Gastrocnemius medialis (tissue), 4 donors: ENCODE results near the gene OR4C6.

Experiments
- POLR2A ChIP-seq, 2 donors: fragments of 450-650 bp; IDR thresholded peaks; one replicate each; pipeline ENCODE4 v1.6.1; 2017; ENCODE audit warnings: antibody characterized with exemption in 2 of 2, mild to moderate bottlenecking in 2 of 2, moderate library complexity in 2 of 2
- TF ChIP-seq, protein P1 (sequence below), 5 experiments: fragments of 450-650 bp in 3 of 5; fragments of 200-600 bp in 2 of 5; sonication (generic) in 2 of 5; IDR thresholded peaks in 4 of 5; conservative IDR thresholded peaks in 1 of 5; 1 replicate in 4 of 5; 2 replicates in 1 of 5; pipeline ENCODE4 v1.5.1; 2016 to 2019; ENCODE audit warnings: antibody characterized with exemption in 5 of 5, mild to moderate bottlenecking in 3 of 5, moderate library complexity in 3 of 5

DNA sequence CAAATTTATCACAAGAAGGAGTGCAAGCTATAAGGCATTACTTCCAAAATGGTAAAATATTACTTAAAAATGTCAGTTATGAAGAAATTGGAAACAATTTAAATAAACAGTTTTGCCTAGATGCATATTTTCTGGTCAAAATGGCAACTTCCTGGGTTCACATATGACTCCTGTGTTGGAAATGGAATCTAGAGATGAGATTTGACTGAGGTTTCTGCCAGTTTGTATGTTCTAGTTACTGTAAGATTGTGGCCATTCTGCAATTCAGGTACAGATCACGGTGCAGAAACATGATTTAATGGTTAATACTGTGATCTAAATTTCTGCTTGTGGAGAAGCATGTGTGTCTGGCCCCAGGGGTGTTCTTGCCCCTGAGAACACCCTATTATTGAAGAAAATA lies 3.4 kb upstream of the OR4C6 start:
- TF ChIP-seq, protein P1, sequence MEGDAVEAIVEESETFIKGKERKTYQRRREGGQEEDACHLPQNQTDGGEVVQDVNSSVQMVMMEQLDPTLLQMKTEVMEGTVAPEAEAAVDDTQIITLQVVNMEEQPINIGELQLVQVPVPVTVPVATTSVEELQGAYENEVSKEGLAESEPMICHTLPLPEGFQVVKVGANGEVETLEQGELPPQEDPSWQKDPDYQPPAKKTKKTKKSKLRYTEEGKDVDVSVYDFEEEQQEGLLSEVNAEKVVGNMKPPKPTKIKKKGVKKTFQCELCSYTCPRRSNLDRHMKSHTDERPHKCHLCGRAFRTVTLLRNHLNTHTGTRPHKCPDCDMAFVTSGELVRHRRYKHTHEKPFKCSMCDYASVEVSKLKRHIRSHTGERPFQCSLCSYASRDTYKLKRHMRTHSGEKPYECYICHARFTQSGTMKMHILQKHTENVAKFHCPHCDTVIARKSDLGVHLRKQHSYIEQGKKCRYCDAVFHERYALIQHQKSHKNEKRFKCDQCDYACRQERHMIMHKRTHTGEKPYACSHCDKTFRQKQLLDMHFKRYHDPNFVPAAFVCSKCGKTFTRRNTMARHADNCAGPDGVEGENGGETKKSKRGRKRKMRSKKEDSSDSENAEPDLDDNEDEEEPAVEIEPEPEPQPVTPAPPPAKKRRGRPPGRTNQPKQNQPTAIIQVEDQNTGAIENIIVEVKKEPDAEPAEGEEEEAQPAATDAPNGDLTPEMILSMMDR (IDR thresholded peaks at IDR 0.05 in 4 of 5, conservative IDR thresholded peaks at IDR 0.05 in 1 of 5), result no peak
- TF ChIP-seq POLR2A (IDR thresholded peaks at IDR 0.05), result no peak
